Heart left ventricle (tissue), 13 donors: ENCODE measurements around the gene FGF23.

ENCODE experiments used
- POLR2A ChIP-seq, 2 donors: fragments of 450-650 bp; IDR thresholded peaks; one replicate each; pipeline ENCODE4 v1.6.1; 2017; ENCODE audit warnings: antibody characterized with exemption in 2 of 2, mild to moderate bottlenecking in 2 of 2, moderate library complexity in 2 of 2
- TF ChIP-seq, protein P1 (sequence below), 12 donors: fragments of 200-600 bp; sonication (generic) in 4 of 12; IDR thresholded peaks; one replicate each; pipeline versions ENCODE4 v1.5.0 to v1.8.0; 2018 to 2022; ENCODE audit warnings: antibody characterized with exemption in 12 of 12, mild to moderate bottlenecking in 5 of 12
- donor health status: ischemic (EF 13 %, LVEDD 7.1; RV severe dilation, severe dysfunction).
- donor health status: DM: no; HTN: yes; CAD: no.
- donor health status: DM: no; HTN: no; CAD: no.
- donor health status: ischemic (EF 25% LVEDD 6.9; RV normal size, moderate dysfunction).
- donor health status: ischemic (EF 25% LVEDD 5.7; RV mildly dilated, moderate dysfunction).
- donor health status: ischemic (EF 35%, LVEDD 5.7; RV mildly dilated, moderate dysfunction).
- donor health status: nonischemic (EF 11% LVEDD 7.7; RV severe dilation, severe dysfunction).
- donor health status: DM: yes; HTN: yes; CAD: no.
- donor health status: PGD.
- donor health status: ischemic (EF 29% LVEDD 5.4; RV normal size, mild dysfunction).
- donor health status: nonischemic (EF 23%, LVEDD 6.1; RV moderate dilation, normal function).

DNA sequence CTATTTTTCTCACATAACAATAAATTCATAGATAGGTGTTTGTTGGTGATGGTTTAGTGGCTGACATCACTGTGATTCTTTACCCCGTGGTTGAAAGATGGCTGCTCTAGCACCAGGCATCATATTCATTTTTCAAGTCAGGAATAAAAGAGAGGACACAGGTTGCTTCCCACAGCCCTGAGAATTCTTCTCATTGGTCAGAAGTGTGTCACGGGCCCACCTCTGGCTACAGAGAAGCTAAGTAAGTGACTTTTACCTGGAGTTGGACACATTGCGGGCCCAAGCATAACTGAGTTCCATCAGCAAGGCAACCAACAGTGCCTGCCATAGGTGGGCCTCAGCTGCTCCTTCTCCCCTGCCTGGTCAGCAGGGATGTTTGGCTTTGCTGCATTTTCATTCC lies 27.6 kb upstream of the FGF23 start:
- TF ChIP-seq POLR2A (IDR thresholded peaks at IDR 0.05), result no peak
- TF ChIP-seq, protein P1, sequence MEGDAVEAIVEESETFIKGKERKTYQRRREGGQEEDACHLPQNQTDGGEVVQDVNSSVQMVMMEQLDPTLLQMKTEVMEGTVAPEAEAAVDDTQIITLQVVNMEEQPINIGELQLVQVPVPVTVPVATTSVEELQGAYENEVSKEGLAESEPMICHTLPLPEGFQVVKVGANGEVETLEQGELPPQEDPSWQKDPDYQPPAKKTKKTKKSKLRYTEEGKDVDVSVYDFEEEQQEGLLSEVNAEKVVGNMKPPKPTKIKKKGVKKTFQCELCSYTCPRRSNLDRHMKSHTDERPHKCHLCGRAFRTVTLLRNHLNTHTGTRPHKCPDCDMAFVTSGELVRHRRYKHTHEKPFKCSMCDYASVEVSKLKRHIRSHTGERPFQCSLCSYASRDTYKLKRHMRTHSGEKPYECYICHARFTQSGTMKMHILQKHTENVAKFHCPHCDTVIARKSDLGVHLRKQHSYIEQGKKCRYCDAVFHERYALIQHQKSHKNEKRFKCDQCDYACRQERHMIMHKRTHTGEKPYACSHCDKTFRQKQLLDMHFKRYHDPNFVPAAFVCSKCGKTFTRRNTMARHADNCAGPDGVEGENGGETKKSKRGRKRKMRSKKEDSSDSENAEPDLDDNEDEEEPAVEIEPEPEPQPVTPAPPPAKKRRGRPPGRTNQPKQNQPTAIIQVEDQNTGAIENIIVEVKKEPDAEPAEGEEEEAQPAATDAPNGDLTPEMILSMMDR (IDR thresholded peaks at IDR 0.05), result no peak
